HG02970 (cell line): ENCODE results near the gene SPIB.
"Not testable (repeated sequence)": the region's sequence is repeated elsewhere in the genome, so short reads cannot be mapped to it uniquely, and the experiment has no call there.

Source experiments
- ATAC-seq: cut with Tn5 transposase; IDR thresholded peaks from one replicate; pipeline ENCODE4 v1.9.1; 2021; ENCODE audit warnings: mild to moderate bottlenecking, moderate library complexity, moderate number of reproducible peaks; ENCODE audit not compliant: unreplicated experiment, low FRiP score

The SPIB gene

DNA sequence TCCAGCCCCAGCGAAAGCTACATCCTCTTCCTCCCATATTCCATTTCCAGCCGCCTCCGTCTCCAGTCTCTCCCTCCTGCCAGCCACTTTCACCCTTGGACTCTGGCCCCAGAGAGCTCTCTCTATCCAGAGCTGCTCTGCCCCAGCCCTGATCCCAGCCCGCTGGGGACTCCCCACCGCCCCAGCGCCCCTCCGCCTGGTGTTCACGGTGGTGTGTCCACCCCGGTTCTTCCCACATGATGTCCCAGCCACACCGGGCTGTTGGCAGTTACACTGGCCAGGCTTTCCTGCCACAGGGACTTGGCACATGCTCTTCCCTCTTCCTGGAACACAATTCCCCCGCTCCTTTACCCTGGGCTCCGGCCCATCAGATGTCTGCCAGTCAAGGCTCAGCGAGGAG lies 46.3 kb downstream of the SPIB start:
- no peak for ATAC-seq

GRCh38 chr19:50465986-50466705 lies 47.4 kb downstream of the SPIB start:
- ATAC-seq: no peak

- no peak for ATAC-seq
Observed at GRCh38 chr19:50466706-50467039, 47.9 kb downstream of the SPIB start.

DNA sequence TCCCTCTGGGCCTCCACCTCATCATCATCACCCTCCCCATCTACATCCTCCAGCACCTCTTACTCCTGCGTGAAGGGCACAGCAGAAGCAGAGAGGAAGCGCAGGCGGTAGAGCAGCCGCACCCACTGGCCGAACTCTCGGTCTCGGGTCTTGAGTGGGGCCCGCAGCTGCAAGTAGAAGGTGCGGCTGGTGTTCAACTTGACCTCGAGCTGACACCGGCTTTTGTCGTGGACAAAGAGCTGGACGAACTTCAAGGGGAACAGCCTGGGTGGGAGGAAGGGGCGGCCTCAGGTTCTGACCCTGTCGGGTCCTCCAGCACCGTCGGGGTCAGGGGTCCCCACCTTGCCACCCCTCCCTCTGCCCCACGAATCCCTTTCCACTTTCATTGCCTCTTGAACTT lies 48.8 kb downstream of the SPIB start:
- no peak for ATAC-seq

GRCh38 chr19:50468818-50469217 lies 50.1 kb downstream of the SPIB start:
- no peak for ATAC-seq

DNA sequence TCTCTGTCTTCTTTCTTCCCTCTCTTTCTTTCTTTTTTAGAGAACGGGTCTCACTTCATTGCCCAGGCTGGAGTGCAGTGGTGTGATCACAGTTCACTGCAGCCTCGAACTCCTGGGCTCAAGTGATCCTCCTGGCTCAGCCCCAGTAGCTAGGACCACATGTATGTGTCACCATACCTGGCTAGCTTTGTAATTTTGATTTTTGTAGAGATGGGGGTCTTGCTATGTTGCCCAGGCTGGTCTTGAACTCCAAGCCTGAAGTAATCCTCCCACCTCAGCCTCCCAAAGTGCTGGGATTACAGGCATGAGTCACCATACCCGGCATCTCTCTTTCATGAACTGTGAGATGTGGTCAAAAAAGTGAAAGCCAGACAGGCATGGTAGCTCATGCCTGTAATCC lies 54.6 kb downstream of the SPIB start:
- not testable (repeated sequence) for ATAC-seq

DNA sequence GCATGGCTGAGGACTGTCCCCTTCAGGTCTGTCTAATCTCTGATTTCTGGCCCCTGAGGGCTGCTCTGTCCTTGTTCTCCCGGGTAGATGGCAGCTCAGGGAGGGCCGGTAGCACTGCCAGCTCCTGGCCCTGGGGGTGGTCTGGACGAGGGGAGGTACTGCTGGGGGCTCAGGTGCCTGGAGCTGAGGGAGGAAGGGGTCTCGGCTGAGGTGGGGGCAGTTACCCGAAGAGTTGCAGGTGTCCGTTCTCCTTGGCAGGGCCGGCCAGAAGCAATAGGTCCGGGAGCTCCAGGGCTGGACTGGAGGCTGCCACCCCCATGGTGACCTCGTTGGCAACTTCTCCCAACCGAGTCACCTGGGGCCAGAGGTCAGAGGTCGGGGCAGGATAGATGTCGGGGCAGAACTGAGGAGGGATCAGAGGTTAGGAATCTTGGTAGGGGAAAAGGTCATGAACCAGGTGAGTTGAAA lies 56.4 kb downstream of the SPIB start:
- no peak for ATAC-seq

DNA sequence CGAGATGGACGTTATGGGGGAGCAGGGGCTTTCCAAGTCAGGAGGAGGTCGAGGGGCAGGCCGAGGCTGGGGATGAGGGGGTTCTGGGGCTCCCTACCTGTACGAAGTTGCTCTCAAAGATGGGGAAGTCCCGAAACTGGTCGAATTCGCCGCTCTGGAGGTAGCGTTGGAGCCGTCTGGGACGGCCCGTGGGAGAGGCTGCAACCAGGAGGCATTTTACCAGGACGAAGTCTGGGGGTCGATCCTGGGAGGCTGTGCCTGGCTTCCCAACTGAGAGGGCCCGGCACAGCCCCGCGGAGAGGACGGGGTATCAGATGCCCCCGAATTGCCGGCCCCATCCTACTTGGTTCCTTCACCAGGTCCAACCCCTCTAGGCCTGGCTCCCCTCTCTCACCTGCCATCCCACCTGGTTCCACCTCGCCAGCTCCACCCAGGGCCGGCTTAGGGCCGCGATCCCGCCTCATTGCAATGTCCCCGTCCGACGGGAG lies 57.0 kb downstream of the SPIB start:
- peak; percentile 18 for ATAC-seq

- peak; percentile 77 for ATAC-seq
Observed at GRCh38 chr19:50476224-50476906, 57.6 kb downstream of the SPIB start, which contains the start of the genes EMC10 and GARIN5A. Gene EMC10, plus strand, starts transcription at chr19:50476507. Its CDS starts 38 bp downstream, at chr19:50476545. Gene GARIN5A, minus strand, starts transcription at chr19:50476848. Its CDS starts 460 bp downstream, at chr19:50476388.

- ATAC-seq: no peak
Observed at GRCh38 chr19:50476907-50477238, 58.1 kb downstream of the SPIB start.

DNA sequence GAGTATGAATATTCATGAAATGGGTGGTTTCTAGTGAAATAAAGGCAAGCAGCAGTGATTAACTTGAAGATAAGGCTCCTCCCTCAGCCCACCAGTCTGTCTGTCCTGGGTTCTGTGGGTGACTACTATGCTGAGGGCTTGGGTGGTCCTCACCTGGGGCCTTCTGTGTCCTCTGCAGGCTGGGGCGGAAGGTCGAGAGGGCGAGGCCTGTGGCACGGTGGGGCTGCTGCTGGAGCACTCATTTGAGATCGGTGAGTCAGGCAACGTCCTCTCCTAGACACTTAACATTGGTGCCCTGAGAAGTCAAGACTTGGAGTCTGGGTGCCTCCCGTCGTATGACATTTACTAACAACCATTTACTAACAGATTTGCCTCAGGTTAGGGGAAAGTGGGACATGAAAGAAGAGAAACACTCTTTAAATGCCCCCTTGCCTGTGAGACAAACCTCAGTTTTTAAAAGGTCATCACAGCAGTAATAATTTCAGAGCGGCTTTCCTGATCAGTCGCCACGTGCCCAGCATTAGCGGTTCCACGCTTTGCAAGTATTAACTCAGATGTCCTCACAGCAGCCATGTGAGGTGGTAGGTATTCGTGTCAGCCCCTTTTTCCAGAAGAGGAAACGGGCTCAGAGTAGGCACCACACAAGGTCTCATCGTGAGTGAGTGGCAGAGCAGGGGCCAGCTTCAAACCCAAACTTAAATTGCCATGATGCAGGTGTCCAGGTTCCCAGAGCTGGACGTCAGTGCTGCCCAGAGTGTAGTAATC lies 59.2 kb downstream of the SPIB start:
- no peak for ATAC-seq

DNA sequence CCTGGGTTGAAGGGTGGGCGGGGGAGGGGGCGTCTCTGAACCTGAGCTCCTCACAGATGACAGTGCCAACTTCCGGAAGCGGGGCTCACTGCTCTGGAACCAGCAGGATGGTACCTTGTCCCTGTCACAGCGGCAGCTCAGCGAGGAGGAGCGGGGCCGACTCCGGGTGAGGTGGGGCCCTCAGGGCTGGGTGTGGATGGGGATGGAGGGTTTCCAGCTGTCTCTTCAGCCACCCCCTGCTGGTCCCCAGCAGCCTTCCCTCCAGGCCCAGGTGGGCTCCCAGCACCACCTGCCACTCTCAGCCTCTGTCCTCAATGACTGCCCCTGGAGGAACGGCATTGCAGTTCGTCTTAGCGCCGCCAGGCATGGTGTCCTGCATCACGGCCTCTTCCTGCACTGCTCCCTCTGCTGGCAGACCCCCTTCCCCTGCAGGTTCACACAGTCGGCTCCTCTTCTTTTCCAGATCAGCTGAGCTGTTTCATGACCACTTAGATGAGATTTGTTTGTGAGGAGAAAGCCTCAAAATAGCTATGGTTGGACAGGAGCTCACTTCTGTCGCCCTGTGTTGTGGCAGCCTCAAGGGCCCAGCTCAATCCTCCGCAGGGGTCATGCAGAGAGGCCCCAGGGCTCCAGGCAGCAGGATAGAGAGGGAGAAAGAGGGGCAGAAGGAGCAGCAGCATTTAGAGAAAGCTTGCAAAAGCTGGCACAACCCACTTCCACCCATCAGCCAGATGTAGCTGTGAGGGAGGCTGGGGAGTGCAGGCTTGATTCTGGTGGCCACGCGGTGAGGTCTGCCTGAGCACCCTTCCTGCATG lies 60.4 kb downstream of the SPIB start:
- ATAC-seq: no peak

GRCh38 chr19:50479761-50480251 lies 61.1 kb downstream of the SPIB start:
- ATAC-seq: no peak

GRCh38 chr19:50480281-50481111 lies 61.8 kb downstream of the SPIB start:
- ATAC-seq: no peak
